Measurements from ENCODE around the gene PREX1.

The PREX1 gene

GRCh38 chr20:48750941-48751635, 76.7 kb downstream of the PREX1 start:
- no peak overlapping the region; the same call in 1 of the 2 replicates for H3K4me3 ChIP-seq (ENCODE audit: low read length)
- no peak for TF ChIP-seq ZNF274 (IDR thresholded peaks at IDR 0.05; ENCODE audit: low read depth, low read length)

GRCh38 chr20:48750376-48750775, 77.4 kb downstream of the PREX1 start:
- H3K4me3 ChIP-seq (ENCODE audit: low read length) = no peak overlapping the region
- no peak for TF ChIP-seq ZNF274 (IDR thresholded peaks at IDR 0.05; ENCODE audit: low read depth, low read length)

GRCh38 chr20:48749437-48749836, 78.4 kb downstream of the PREX1 start:
- H3K4me3 ChIP-seq (ENCODE audit: low read length) = no peak overlapping the region
- TF ChIP-seq ZNF274 (IDR thresholded peaks at IDR 0.05; ENCODE audit: low read depth, low read length) = no peak

- no peak for TF ChIP-seq ZNF274 (IDR thresholded peaks at IDR 0.05; ENCODE audit: low read depth, low read length)
Measured at GRCh38 chr20:48748556-48748955, 79.2 kb downstream of the PREX1 start.

GRCh38 chr20:48747840-48748414, 79.9 kb downstream of the PREX1 start:
- TF ChIP-seq ZNF274 (IDR thresholded peaks at IDR 0.05; ENCODE audit: low read depth, low read length) = no peak
- no peak overlapping the region for H3K4me3 ChIP-seq (ENCODE audit: low read length)

More at GRCh38 chr20:48748556-48748955, 79.2 kb downstream of the PREX1 start:
- no peak overlapping the region for H3K4me3 ChIP-seq (ENCODE audit: low read length)

- TF ChIP-seq ZNF274 (IDR thresholded peaks at IDR 0.05; ENCODE audit: low read depth, low read length) = no peak
- no peak overlapping the region for H3K4me3 ChIP-seq (ENCODE audit: low read length)
Measured at GRCh38 chr20:48745330-48745729, 82.5 kb downstream of the PREX1 start.

- no peak overlapping the region for H3K4me3 ChIP-seq (ENCODE audit: low read length)
- no peak for TF ChIP-seq ZNF274 (IDR thresholded peaks at IDR 0.05; ENCODE audit: low read depth, low read length)
Measured at GRCh38 chr20:48744515-48744914, 83.3 kb downstream of the PREX1 start.

- no peak overlapping the region for H3K4me3 ChIP-seq (ENCODE audit: low read length)
- no peak for TF ChIP-seq ZNF274 (IDR thresholded peaks at IDR 0.05; ENCODE audit: low read depth, low read length)
Measured at GRCh38 chr20:48743807-48744206, 84.0 kb downstream of the PREX1 start.

- TF ChIP-seq ZNF274 (IDR thresholded peaks at IDR 0.05; ENCODE audit: low read depth, low read length) = no peak
- H3K4me3 ChIP-seq (ENCODE audit: low read length) = no peak overlapping the region
Measured at GRCh38 chr20:48742912-48743680, 84.7 kb downstream of the PREX1 start.

GRCh38 chr20:48742233-48742632, 85.6 kb downstream of the PREX1 start:
- H3K4me3 ChIP-seq (ENCODE audit: low read length) = no peak overlapping the region
- TF ChIP-seq ZNF274 (IDR thresholded peaks at IDR 0.05; ENCODE audit: low read depth, low read length) = no peak

GRCh38 chr20:48741669-48742068, 86.1 kb downstream of the PREX1 start:
- no peak overlapping the region for H3K4me3 ChIP-seq (ENCODE audit: low read length)
- TF ChIP-seq ZNF274 (IDR thresholded peaks at IDR 0.05; ENCODE audit: low read depth, low read length) = no peak

- H3K4me3 ChIP-seq (ENCODE audit: low read length) = no peak overlapping the region; the same call in 1 of the 2 replicates
- no peak for TF ChIP-seq ZNF274 (IDR thresholded peaks at IDR 0.05; ENCODE audit: low read depth, low read length)
Measured at GRCh38 chr20:48740712-48741111, 87.1 kb downstream of the PREX1 start.

GRCh38 chr20:48740292-48740649, 87.5 kb downstream of the PREX1 start:
- no peak for TF ChIP-seq ZNF274 (IDR thresholded peaks at IDR 0.05; ENCODE audit: low read depth, low read length)
- peak overlapping the region; percentile 0; the same call in 1 of the 2 replicates for H3K4me3 ChIP-seq (ENCODE audit: low read length)

- TF ChIP-seq ZNF274 (IDR thresholded peaks at IDR 0.05; ENCODE audit: low read depth, low read length) = no peak
- H3K4me3 ChIP-seq (ENCODE audit: low read length) = no peak overlapping the region; the same call in 1 of the 2 replicates
Measured at GRCh38 chr20:48739395-48740291, 88.2 kb downstream of the PREX1 start.

All from GM08714 (cell line).